Measurements from ENCODE around the gene AGBL5. TPM values are rescaled to one million over a fixed set of nuclear protein-coding genes. Genes with fewer than 3 reads are reported as not detected.
A peak's percentile ranks its signal among the peaks of the same experiment; 100 is the strongest.

AGBL5 gene
- total and polyA plus RNA-seq, 2 of the 13 experiments (the other 11 are each of a cell fraction or from before 2014, with no cell fraction given): 55.9 to 73.3 TPM

DNA sequence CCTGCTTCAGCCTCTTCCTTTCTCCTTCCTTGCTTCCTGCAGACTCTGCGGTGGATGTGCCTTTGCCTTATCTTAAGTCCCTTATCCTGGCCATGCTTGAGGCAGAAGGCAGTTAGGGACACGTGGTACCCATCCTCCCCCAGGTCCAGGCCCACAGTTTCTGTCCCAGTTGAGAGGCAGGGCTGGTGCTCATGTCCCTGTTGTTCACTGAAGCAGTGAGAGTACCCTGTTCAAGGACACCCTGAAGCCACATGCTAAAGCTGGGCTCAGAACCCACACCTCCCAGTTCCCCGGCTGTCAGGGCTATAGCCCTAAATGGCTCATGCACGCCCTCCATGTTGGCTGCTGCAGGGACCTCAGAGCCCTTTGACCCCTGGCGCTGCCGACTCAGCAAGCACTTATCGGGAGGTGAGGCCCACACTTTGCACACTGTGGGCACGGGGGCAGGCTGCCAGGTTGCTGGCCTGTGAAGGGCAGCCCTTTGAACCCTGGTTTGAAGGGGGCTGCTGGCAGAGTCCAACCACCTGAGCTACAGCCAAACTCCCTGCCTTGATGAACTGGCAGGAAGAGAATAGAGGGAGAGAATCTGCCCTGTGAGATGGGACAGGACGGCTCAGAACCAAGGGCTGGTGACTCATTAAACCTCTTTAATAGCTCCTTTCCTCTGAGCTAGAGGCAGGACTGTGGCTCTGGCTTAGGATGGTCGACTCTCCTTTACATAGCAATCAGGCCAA is 41.4 kb downstream of the AGBL5 start (continued):
- TF ChIP-seq, protein P1, sequence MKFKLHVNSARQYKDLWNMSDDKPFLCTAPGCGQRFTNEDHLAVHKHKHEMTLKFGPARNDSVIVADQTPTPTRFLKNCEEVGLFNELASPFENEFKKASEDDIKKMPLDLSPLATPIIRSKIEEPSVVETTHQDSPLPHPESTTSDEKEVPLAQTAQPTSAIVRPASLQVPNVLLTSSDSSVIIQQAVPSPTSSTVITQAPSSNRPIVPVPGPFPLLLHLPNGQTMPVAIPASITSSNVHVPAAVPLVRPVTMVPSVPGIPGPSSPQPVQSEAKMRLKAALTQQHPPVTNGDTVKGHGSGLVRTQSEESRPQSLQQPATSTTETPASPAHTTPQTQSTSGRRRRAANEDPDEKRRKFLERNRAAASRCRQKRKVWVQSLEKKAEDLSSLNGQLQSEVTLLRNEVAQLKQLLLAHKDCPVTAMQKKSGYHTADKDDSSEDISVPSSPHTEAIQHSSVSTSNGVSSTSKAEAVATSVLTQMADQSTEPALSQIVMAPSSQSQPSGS (CRISPR knock-in tag; IDR thresholded peaks at IDR 0.05): peak; percentile 82
- TF ChIP-seq, protein P2, sequence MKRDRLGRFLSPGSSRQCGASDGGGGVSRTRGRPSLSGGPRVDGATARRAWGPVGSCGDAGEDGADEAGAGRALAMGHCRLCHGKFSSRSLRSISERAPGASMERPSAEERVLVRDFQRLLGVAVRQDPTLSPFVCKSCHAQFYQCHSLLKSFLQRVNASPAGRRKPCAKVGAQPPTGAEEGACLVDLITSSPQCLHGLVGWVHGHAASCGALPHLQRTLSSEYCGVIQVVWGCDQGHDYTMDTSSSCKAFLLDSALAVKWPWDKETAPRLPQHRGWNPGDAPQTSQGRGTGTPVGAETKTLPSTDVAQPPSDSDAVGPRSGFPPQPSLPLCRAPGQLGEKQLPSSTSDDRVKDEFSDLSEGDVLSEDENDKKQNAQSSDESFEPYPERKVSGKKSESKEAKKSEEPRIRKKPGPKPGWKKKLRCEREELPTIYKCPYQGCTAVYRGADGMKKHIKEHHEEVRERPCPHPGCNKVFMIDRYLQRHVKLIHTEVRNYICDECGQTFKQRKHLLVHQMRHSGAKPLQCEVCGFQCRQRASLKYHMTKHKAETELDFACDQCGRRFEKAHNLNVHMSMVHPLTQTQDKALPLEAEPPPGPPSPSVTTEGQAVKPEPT (CRISPR knock-in tag; IDR thresholded peaks at IDR 0.05; ENCODE audit: low read depth): 0 out of 2 replicates have a peak, but pooled peaks have one; percentile 17
- TF ChIP-seq RXRB (CRISPR knock-in tag; IDR thresholded peaks at IDR 0.05; ENCODE audit: borderline replicate concordance) (peak; percentile 89), ZIK1 (CRISPR knock-in tag; IDR thresholded peaks at IDR 0.05; ENCODE audit: borderline replicate concordance, low read depth) (peak; percentile 80), NR2F2 (IDR thresholded peaks at IDR 0.05; ENCODE audit: borderline replicate concordance, low read depth) (peak; percentile 85; the same call in 1 of the 2 replicates), GATAD2A (CRISPR knock-in tag; IDR thresholded peaks at IDR 0.05) (peak; percentile 99), SAP130 (CRISPR knock-in tag; IDR thresholded peaks at IDR 0.05; ENCODE audit: low read depth) (peak; percentile 93), DPF2 (CRISPR knock-in tag; IDR thresholded peaks at IDR 0.05; ENCODE audit: borderline replicate concordance, low read depth) (peak; percentile 51; the same call in 1 of the 2 replicates), ZNF563 (CRISPR knock-in tag; IDR thresholded peaks at IDR 0.05) (peak; percentile 60; the same call in 1 of the 2 replicates), ZNF761 (CRISPR knock-in tag; conservative IDR thresholded peaks at IDR 0.05) (peak; percentile 41; the same call in 1 of the 2 replicates), EEA1 (CRISPR knock-in tag; IDR thresholded peaks at IDR 0.05; ENCODE audit: borderline replicate concordance) (no peak), HOXD1 (CRISPR knock-in tag; IDR thresholded peaks at IDR 0.05) (peak; percentile 26; the same call in 1 of the 2 replicates), ETV5 (CRISPR knock-in tag; IDR thresholded peaks at IDR 0.05; ENCODE audit: borderline replicate concordance) (peak; percentile 52; the same call in 1 of the 2 replicates), FOSL2 (CRISPR knock-in tag; IDR thresholded peaks at IDR 0.05) (peak; percentile 74), CBX5 (CRISPR knock-in tag; IDR thresholded peaks at IDR 0.05; ENCODE audit: borderline replicate concordance) (peak; percentile 60; the same call in 1 of the 2 replicates), GLI4 (CRISPR knock-in tag; IDR thresholded peaks at IDR 0.05; ENCODE audit: borderline replicate concordance) (0 out of 2 replicates have a peak, but pooled peaks have one; percentile 59), ZNF224 (CRISPR knock-in tag; IDR thresholded peaks at IDR 0.05) (no peak), JUN (CRISPR knock-in tag; IDR thresholded peaks at IDR 0.05) (no peak; the same call in 1 of the 2 replicates), SRF (IDR thresholded peaks at IDR 0.05; ENCODE audit: low read depth, low read length) (peak; percentile 70), RARA (CRISPR knock-in tag; IDR thresholded peaks at IDR 0.05) (peak; percentile 86), ZFP1 (CRISPR knock-in tag; IDR thresholded peaks at IDR 0.05) (no peak; the same call in 1 of the 2 replicates), ZNF556 (CRISPR knock-in tag; IDR thresholded peaks at IDR 0.05; ENCODE audit: borderline replicate concordance) (peak; percentile 82; the same call in 1 of the 2 replicates), MAFK (conservative IDR thresholded peaks at IDR 0.05 in 1 of 2, IDR thresholded peaks at IDR 0.05 in 1 of 2; ENCODE audit: low read length in 2 of 2) (peak; percentile 76 to 84), SMARCE1 (IDR thresholded peaks at IDR 0.05; ENCODE audit: borderline replicate concordance) (no peak), ASH2L (IDR thresholded peaks at IDR 0.05; ENCODE audit: insufficient read length, low read depth, low read length) (no peak), ZNF619 (CRISPR knock-in tag; IDR thresholded peaks at IDR 0.05) (peak; percentile 58; the same call in 1 of the 2 replicates), ZNF550 (CRISPR knock-in tag; IDR thresholded peaks at IDR 0.05; ENCODE audit: borderline replicate concordance) (peak; percentile 79; the same call in 1 of the 2 replicates)

All from HepG2 (cell line).